ENCODE results near the gene PLA2G6. TPM values are rescaled to one million over a fixed set of nuclear protein-coding genes. Genes with fewer than 3 reads are reported as not detected.

Gene PLA2G6
- total RNA-seq, 1 donor from 2014 or later: 22.5 TPM

DNA sequence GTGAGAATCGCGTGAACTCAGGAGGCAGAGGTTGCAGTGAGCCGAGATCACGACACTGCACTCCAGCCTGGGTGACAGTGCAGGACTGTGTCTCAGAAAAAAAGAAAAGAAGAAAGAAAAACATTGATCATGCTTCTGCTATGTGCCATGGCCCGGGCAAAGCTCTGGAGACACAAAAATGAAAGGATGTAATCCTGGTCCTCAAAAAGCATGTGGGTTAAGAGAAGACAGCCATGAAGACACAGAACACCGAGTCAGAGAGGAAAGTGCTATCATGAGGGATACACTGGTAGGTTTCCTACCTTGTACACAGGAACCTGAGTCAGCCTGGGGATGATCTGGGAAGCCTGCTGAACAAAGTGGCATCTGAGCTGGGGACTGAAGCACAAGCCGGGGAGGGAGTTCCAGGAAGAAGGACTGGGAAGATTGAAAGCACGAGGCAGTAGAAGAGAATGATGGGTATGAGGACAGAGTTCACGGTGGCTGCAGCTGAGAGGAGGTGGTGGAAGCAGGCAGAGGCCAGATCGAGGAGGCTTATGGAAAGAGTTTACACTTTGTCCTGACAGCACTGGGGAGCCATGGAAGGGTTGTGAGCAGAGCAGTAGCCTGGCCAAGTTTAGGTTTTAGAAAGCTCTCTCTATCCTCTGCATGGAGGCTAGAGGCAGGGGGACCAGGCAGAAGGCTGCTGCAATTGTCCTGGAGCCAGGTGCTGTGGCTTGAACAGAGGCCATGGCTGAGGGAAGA is 10.3 kb upstream of the PLA2G6 start:
- H3K4me3 Mint-ChIP-seq (ENCODE audit: unreplicated experiment): no peak overlapping the region
- no peak for DNase-seq (ENCODE audit: low spot score)
- H3K27ac Mint-ChIP-seq (ENCODE audit: unreplicated experiment): no peak overlapping the region
- no peaks in the 10 kb centered on the region for H3K36me3 Mint-ChIP-seq (ENCODE audit: low read depth, unreplicated experiment)
- H3K9me3 Mint-ChIP-seq (ENCODE audit: unreplicated experiment): no peaks in the 10 kb centered on the region
- peaks cover 6% of the 10 kb centered on the region for H3K27me3 Mint-ChIP-seq (ENCODE audit: unreplicated experiment)
- H3K4me1 Mint-ChIP-seq (ENCODE audit: unreplicated experiment): peaks cover 3% of the 10 kb centered on the region
- TF ChIP-seq, protein P1, sequence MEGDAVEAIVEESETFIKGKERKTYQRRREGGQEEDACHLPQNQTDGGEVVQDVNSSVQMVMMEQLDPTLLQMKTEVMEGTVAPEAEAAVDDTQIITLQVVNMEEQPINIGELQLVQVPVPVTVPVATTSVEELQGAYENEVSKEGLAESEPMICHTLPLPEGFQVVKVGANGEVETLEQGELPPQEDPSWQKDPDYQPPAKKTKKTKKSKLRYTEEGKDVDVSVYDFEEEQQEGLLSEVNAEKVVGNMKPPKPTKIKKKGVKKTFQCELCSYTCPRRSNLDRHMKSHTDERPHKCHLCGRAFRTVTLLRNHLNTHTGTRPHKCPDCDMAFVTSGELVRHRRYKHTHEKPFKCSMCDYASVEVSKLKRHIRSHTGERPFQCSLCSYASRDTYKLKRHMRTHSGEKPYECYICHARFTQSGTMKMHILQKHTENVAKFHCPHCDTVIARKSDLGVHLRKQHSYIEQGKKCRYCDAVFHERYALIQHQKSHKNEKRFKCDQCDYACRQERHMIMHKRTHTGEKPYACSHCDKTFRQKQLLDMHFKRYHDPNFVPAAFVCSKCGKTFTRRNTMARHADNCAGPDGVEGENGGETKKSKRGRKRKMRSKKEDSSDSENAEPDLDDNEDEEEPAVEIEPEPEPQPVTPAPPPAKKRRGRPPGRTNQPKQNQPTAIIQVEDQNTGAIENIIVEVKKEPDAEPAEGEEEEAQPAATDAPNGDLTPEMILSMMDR (IDR thresholded peaks at IDR 0.05; ENCODE audit: unreplicated experiment): no peak

DNA sequence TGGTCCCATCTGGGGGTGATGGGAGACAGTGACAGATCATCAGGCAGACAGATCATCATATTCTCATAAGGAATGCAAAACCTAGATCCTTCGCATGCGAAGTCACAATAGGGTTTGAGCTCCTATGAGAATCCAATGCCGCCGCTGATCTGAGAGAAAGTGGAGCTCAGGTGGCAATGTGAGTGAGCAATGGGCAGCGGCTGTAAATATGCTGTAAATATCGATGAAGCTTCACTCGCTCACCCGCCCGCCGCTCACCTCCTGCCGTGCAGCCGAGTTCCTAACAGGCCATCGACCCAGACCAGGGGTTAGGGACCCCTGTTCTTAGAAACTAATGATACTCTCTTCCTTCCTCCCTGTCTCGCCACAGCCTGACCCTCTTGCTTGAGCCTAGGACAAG is 9.4 kb upstream of the PLA2G6 start:
- peaks cover 8% of the 10 kb centered on the region for H3K27me3 Mint-ChIP-seq (ENCODE audit: unreplicated experiment)
- peaks cover 6% of the 10 kb centered on the region for H3K4me1 Mint-ChIP-seq (ENCODE audit: unreplicated experiment)
- TF ChIP-seq, protein P1 (IDR thresholded peaks at IDR 0.05; ENCODE audit: unreplicated experiment): no peak
- no peak for DNase-seq (ENCODE audit: low spot score)
- no peak overlapping the region for H3K27ac Mint-ChIP-seq (ENCODE audit: unreplicated experiment)
- H3K36me3 Mint-ChIP-seq (ENCODE audit: low read depth, unreplicated experiment): no peaks in the 10 kb centered on the region
- no peak overlapping the region for H3K4me3 Mint-ChIP-seq (ENCODE audit: unreplicated experiment)
- no peaks in the 10 kb centered on the region for H3K9me3 Mint-ChIP-seq (ENCODE audit: unreplicated experiment)

DNA sequence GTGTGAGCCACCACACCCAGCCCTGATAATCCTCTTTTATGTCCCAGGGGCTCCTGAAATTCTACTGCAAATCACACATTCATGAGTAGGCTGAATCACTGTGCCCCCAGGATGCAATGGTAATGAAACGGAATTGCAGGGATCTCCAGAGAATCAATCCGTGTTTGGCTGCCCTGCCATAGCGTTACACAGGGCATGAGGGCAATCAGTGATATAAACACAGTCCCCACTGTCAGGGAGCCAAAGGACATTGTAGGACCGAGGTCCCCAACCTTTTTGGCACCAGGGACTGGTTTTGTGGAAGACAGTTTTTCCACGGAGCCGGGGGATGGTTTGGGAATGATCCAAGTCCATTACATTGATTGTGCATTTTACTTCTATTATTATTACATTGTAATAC is 9.0 kb upstream of the PLA2G6 start:
- Mint-ChIP-seq H3K4me1 (ENCODE audit: unreplicated experiment) (peaks cover 6% of the 10 kb centered on the region), H3K27me3 (ENCODE audit: unreplicated experiment) (peaks cover 8% of the 10 kb centered on the region), H3K9me3 (ENCODE audit: unreplicated experiment) (no peaks in the 10 kb centered on the region), H3K36me3 (ENCODE audit: low read depth, unreplicated experiment) (no peaks in the 10 kb centered on the region), H3K4me3 (ENCODE audit: unreplicated experiment) (no peak overlapping the region), H3K27ac (ENCODE audit: unreplicated experiment) (no peak overlapping the region)
- TF ChIP-seq, protein P1 (IDR thresholded peaks at IDR 0.05; ENCODE audit: unreplicated experiment): no peak
- DNase-seq (ENCODE audit: low spot score): no peak

DNA sequence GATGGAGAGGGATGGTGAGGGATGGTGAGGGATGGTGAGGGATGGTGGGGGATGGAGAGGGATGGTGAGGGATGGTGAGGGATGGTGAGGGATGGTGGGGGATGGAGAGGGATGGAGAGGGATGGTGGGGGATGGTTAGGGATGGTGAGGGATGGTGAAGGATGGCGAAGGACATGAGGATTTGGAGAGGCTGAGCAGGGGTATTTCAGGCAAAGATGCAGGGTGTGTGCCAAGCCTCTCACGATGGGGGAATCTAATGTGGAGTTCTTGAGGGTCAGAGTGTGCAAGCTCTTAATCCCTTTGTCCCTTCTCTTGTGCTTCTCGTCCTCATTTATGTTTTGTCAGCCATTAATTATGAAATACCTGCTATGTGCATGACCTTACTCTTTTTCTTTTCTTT is 7.5 kb upstream of the PLA2G6 start:
- no peak for DNase-seq (ENCODE audit: low spot score)
- Mint-ChIP-seq H3K27me3 (ENCODE audit: unreplicated experiment) (peaks cover 8% of the 10 kb centered on the region), H3K27ac (ENCODE audit: unreplicated experiment) (no peak overlapping the region), H3K4me1 (ENCODE audit: unreplicated experiment) (peaks cover 6% of the 10 kb centered on the region), H3K36me3 (ENCODE audit: low read depth, unreplicated experiment) (no peaks in the 10 kb centered on the region), H3K9me3 (ENCODE audit: unreplicated experiment) (no peaks in the 10 kb centered on the region), H3K4me3 (ENCODE audit: unreplicated experiment) (no peak overlapping the region)
- TF ChIP-seq, protein P1 (IDR thresholded peaks at IDR 0.05; ENCODE audit: unreplicated experiment): no peak

DNA sequence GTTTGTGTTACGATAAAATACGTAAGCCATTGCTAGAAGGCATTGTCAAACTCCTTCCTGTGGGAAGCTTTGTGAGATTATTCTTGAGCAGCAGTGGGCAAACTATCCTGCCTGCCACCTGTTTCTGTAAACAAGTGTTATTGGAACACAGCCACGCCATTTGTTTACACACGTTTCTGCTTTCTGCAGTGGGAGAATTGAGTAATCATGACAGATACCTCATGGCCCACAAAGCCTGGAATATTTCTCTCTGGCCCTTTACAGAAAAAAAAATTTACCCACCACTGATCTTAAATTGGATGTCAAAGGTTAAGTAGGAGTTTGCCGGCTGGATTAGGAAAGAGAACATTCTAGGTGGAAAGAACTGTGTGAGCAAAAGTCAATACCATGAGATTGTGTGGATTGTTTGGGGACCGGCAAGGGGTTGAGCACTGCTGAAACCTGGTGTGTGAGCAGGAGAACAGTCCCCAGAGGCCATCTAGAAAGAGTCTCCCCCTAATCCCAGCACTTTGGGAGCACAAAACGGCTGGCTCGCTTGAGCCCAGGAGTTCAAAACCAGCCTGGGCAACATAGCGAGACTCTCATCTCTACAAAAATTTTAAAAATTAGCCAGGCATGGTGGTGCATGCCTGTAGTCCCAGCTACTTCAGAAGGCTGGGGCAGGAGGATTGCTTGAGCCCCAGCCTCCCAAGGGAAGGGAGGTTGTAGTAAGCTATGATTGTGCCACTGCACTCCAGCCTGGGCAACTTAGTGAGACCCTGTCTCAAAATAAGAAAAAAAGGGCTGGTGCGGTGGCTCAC is 6.0 kb upstream of the PLA2G6 start:
- no peak overlapping the region for H3K27ac Mint-ChIP-seq (ENCODE audit: unreplicated experiment)
- H3K9me3 Mint-ChIP-seq (ENCODE audit: unreplicated experiment): no peaks in the 10 kb centered on the region
- no peak for DNase-seq (ENCODE audit: low spot score)

More for the DNA sequence above, 6.0 kb upstream of the PLA2G6 start:
- Mint-ChIP-seq H3K4me1 (ENCODE audit: unreplicated experiment) (peaks cover 6% of the 10 kb centered on the region), H3K36me3 (ENCODE audit: low read depth, unreplicated experiment) (no peaks in the 10 kb centered on the region), H3K27me3 (ENCODE audit: unreplicated experiment) (peaks cover 8% of the 10 kb centered on the region), H3K4me3 (ENCODE audit: unreplicated experiment) (no peak overlapping the region)
- TF ChIP-seq, protein P1 (IDR thresholded peaks at IDR 0.05; ENCODE audit: unreplicated experiment): no peak
